Lower leg skin (tissue), 4 donors: ENCODE results near the gene NT5C1B. TPM values are rescaled to one million over a fixed set of nuclear protein-coding genes. Genes with fewer than 3 reads are reported as not detected.

ENCODE experiments used
- DNase-seq, 2 donors: peaks; one replicate each; pipeline ENCODE4 v3.0.0-alpha.2; 2019; ENCODE audit warnings: low spot score in 2 of 2
- H3K4me3 ChIP-seq: fragments of 200-600 bp; sonication (generic); 2 replicates; pipeline ENCODE4 v1.5.1; 2017; ENCODE audit warnings: mild to moderate bottlenecking, low read depth; ENCODE audit not compliant: poor library complexity, severe bottlenecking
- POLR2A ChIP-seq, 2 donors: fragments of 450-650 bp; IDR thresholded peaks; one replicate each; pipeline ENCODE4 v1.6.1; 2016 to 2017; ENCODE audit warnings: antibody characterized with exemption in 2 of 2, mild to moderate bottlenecking in 1 of 2, moderate library complexity in 1 of 2
- WGBS, 2 donors: methylation state at CpG; one replicate each; pipeline ENCODE4 v1.1.5; 2018; 5-methylcytosine and 5-hydroxymethylcytosine counted together
- intact Hi-C: fragments of 100-400 bp; cut with DNase I; formaldehyde crosslinking; loops from one replicate; pipeline ENCODE4 v1.15.0; 2023; ENCODE audit warnings: low total_unique reads
- total RNA-seq, 4 donors: library from RNA; depleted of rRNA; stranded (reverse); fragments of >200 nt; gene quantifications; one replicate each; pipeline ENCODE4 v1.1.0, GENCODE V29; 2016
- TF ChIP-seq, protein P1 (sequence below), 3 donors: fragments of 450-650 bp; IDR thresholded peaks; one replicate each; pipeline ENCODE4 v1.5.1; 2016; ENCODE audit warnings: antibody characterized with exemption in 3 of 3, mild to moderate bottlenecking in 3 of 3, moderate library complexity in 2 of 3

NT5C1B gene
- total RNA-seq, 4 donors from 2014 or later = not detected

DNA sequence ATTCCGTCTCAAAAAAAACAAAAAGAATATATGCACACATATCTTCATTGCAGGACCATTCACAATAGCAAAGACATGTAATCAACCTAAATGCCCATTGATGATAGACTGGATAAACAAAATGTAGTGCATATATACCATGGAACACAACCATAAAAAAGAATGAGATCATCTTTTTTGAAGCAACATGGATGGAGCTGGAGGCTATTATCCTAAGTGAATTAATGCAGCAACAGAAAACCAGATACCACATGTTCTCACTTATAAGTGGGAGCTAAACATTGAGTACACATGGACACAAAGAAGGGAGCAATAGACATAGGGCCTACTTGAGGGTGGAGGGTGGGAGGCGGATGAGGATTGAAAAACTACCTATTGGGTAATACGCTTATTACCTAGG is 8.8 kb downstream of the NT5C1B start:
- no peak overlapping the region for H3K4me3 ChIP-seq
- TF ChIP-seq POLR2A (IDR thresholded peaks at IDR 0.05) = no peak
- TF ChIP-seq, protein P1, sequence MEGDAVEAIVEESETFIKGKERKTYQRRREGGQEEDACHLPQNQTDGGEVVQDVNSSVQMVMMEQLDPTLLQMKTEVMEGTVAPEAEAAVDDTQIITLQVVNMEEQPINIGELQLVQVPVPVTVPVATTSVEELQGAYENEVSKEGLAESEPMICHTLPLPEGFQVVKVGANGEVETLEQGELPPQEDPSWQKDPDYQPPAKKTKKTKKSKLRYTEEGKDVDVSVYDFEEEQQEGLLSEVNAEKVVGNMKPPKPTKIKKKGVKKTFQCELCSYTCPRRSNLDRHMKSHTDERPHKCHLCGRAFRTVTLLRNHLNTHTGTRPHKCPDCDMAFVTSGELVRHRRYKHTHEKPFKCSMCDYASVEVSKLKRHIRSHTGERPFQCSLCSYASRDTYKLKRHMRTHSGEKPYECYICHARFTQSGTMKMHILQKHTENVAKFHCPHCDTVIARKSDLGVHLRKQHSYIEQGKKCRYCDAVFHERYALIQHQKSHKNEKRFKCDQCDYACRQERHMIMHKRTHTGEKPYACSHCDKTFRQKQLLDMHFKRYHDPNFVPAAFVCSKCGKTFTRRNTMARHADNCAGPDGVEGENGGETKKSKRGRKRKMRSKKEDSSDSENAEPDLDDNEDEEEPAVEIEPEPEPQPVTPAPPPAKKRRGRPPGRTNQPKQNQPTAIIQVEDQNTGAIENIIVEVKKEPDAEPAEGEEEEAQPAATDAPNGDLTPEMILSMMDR (IDR thresholded peaks at IDR 0.05) = no peak
- WGBS, 2 donors = 92 to 96% methylated on average over 3 of the region's 3 CpGs
- intact Hi-C loops = no loop called here
- no peak for DNase-seq

DNA sequence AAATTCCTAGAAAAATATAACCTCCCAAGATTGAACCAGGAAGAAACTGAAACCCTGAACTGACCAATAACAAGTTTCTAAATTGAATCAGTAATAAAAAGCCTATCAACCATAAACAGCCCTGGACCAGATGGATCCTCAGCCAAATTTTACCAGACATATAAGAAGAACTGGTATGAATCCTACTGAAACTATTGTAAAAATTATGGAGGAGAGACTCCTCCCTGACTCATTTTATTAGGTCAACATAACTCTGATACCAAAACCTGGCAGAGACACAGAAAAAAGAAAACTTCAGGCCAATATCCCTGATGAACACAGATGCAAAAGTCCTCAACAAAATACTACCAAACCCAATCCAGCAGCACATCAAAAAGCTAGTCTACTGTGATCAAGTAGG is 11.3 kb downstream of the NT5C1B start:
- no peak overlapping the region for H3K4me3 ChIP-seq
- no peak for DNase-seq
- TF ChIP-seq, protein P1 (IDR thresholded peaks at IDR 0.05) = no peak
- no peak for TF ChIP-seq POLR2A (IDR thresholded peaks at IDR 0.05)
- intact Hi-C loops = no loop called here

DNA sequence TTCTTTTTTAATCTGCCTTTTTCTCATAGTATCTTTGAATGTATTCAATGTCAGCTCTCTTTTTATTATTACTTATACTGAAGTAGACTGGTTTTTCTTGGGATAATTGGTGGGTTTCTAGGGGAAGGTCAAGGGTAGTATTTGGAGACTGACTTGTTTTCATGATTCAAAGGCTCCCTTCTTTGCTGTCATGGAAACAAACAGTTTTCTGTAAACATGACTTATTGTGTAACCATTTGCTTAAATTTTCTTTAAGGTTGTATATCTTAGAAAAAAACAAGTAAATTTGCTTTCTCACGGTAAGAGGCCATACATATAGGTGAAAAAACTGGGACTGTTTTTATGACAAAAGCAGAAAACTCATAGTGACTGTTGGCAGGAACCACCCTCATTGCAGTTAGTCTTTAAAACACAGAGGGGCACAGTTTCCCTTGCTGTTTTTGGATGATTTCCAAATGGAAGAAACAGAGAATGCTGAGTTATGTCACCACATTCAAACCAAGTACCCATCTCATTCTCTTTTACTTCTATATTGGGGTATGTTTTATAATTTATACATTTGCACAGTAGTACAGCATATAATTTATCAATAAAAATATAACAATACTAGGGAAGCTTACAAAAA is 23.1 kb downstream of the NT5C1B start:
- 90 to 93% methylated on average over 1 of the region's 1 CpG for WGBS, 2 donors
- DNase-seq = no peak
- no peak for TF ChIP-seq POLR2A (IDR thresholded peaks at IDR 0.05)
- TF ChIP-seq, protein P1 (IDR thresholded peaks at IDR 0.05) = no peak
- no peak overlapping the region for H3K4me3 ChIP-seq
- intact Hi-C loops = no loop called here

DNA sequence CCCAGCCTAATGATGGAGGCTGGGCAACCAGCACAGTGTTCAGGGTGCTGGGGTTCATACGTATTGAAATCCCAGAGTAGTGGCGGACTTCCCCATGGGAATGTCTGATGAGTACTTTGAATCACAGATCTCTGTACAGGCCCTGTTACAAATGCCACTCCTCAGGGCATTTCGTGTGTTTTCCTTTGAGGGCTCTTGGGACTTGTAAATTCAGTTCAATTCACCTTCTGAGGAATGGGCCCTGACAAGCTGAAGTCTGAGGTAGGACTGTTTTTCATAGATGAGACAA is 28.6 kb downstream of the NT5C1B start:
- peak overlapping the region; percentile 82 for H3K4me3 ChIP-seq
- no peak for TF ChIP-seq POLR2A (IDR thresholded peaks at IDR 0.05)
- TF ChIP-seq, protein P1 (IDR thresholded peaks at IDR 0.05) = no peak
- no peak for DNase-seq
- 0% methylated on average over 2 to 3 of the region's 3 CpGs for WGBS, 2 donors
- intact Hi-C loops = no loop called here

DNA sequence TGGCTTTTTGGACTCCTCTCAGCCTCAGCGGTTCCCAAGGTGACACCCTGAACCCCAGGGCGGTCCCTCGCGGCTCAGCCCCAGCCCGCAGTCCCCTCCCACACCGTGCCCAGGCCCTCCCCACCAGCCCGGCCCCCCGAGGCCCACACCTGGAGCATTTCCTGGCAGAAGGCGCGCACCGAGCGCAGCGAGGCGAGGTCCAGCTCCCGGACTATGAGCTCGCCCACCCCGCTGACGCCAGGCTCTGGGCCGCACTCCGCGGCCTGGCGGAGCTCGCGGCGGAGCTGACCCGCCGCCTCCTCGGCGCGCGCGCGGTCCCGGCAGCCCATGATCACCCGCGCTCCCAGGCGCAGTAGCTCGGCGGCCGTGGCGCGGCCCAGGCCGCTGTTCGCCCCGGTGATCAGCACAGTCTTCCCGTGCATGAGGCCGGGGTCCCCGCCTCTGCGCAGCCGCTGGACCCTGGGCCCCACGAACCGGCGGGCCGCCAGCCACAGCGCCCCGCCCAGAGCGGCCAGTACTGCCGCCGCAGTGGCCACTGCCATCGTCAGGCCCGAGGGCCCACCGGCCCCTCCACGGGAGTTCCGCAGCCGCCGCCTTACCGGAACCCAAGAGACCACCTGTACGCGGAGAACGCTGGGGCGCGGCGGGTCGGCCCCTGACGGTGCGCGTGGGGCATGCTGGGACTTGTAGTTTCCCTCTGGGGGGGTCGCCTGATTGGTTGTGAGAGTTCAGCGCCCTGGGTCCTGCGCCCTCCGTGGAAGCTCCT is 29.2 kb downstream of the NT5C1B start, which contains the start of gene RDH14:
Gene RDH14 (minus strand): TSS at position 623 of the 766 bp plus-strand sequence. CDS start 81 bp downstream, at position 542.
- DNase-seq = peak; percentile 94 to 99
- intact Hi-C loops = no loop called here
- peak within 1 kb of the TSS; percentile 82 for H3K4me3 ChIP-seq
- no peak for TF ChIP-seq POLR2A (IDR thresholded peaks at IDR 0.05)
- TF ChIP-seq, protein P1 (IDR thresholded peaks at IDR 0.05) = no peak
- WGBS, 2 donors = 0 to 3% methylated on average over 8 to 56 of the region's 81 CpGs
